H1 (cell line): ENCODE measurements around the gene DNAJC2. TPM values are rescaled to one million over a fixed set of nuclear protein-coding genes. Genes with fewer than 3 reads are reported as not detected.
"Not testable (repeated sequence)": the region's sequence is repeated elsewhere in the genome, so short reads cannot be mapped to it uniquely, and the experiment has no call there.

Source experiments
- CTCF ChIA-PET: fragments of 300-600 bp; sonication (Branson Sonifier 250); formaldehyde crosslinking; loops from one replicate; lab custom pipeline; 2021; ENCODE audit not compliant: partially characterized antibody; lab: Charles Lee
- POLR2A ChIA-PET: fragments of 300-600 bp; sonication (Branson Sonifier 250); formaldehyde crosslinking; loops from one replicate; lab custom pipeline; 2021; ENCODE audit warnings: inconsistent platforms; ENCODE audit not compliant: partially characterized antibody; lab: Charles Lee
- DNase-seq, 2 experiments: peaks; one replicate each; pipeline versions ENCODE4 v3.0.0 to v3.0.0-alpha.2; 2010 to 2022; ENCODE audit warnings: low spot score in 2 of 2, low read depth in 1 of 2, mixed read lengths in 1 of 2
- FAIRE-seq: peaks from 2 replicates; lab custom pipeline; 2011; peaks lifted over from hg19 to GRCh38; lab: Jason Lieb, UNC
- H2AFZ ChIP-seq: 2 replicates; pipeline ENCODE4 v1.8.1; 2012; ENCODE audit warnings: low read length, inconsistent platforms
- H2AK5ac ChIP-seq: 2 replicates; pipeline ENCODE4 v1.6.1; 2013; ENCODE audit warnings: low read depth, low read length
- H2BK120ac ChIP-seq: replicated peaks from 2 replicates; pipeline ENCODE3; 2013; ENCODE audit warnings: low read depth, low read length, inconsistent platforms
- H2BK12ac ChIP-seq: 2 replicates; pipeline ENCODE4 v1.6.1; 2013; ENCODE audit warnings: low read depth, low read length
- H2BK15ac ChIP-seq: 2 replicates; pipeline ENCODE4 v1.6.1; 2013; ENCODE audit warnings: low read length
- H2BK20ac ChIP-seq: 2 replicates; pipeline ENCODE4 v1.6.1; 2013; ENCODE audit warnings: low read length
- H2BK5ac ChIP-seq: 2 replicates; pipeline ENCODE4 v1.6.1; 2013; ENCODE audit warnings: low read depth, low read length
- H3K14ac ChIP-seq: 2 replicates; pipeline ENCODE4 v1.6.1; 2013; ENCODE audit warnings: inconsistent platforms; ENCODE audit not compliant: insufficient read length
- H3K18ac ChIP-seq: 2 replicates; pipeline ENCODE4 v1.6.1; 2013; ENCODE audit warnings: low read length; ENCODE audit errors: extremely low read depth
- H3K23ac ChIP-seq: 2 replicates; pipeline ENCODE4 v1.6.1; 2013; ENCODE audit warnings: inconsistent platforms; ENCODE audit not compliant: insufficient read length
- H3K23me2 ChIP-seq: 2 replicates; pipeline ENCODE4 v1.6.1; 2013; ENCODE audit warnings: low read depth, low read length
- H3K27ac ChIP-seq: 2 replicates; pipeline ENCODE4 v1.6.1; 2011; ENCODE audit warnings: low read depth, low read length, inconsistent platforms
- H3K27me3 ChIP-seq, 4 experiments: replicated peaks in 1 of 4; 1 replicate in 1 of 4; 2 replicates in 3 of 4; pipeline versions ENCODE4 v1.6.1 to v1.8.1; 2011 to 2013; ENCODE audit warnings: low read length in 3 of 4, mild to moderate bottlenecking in 3 of 4, inconsistent platforms in 2 of 4, mixed read lengths in 2 of 4, moderate library complexity in 1 of 4; ENCODE audit not compliant: control insufficient read depth in 3 of 4, insufficient read depth in 3 of 4; ENCODE audit errors: extremely low read depth in 1 of 4
- H3K36me3 ChIP-seq, 4 experiments: 2 replicates each; pipeline versions ENCODE4 v1.6.1 to v1.8.1; 2011 to 2013; ENCODE audit warnings: mild to moderate bottlenecking in 4 of 4, low read length in 3 of 4, moderate library complexity in 2 of 4, control low read depth in 1 of 4, inconsistent platforms in 1 of 4; ENCODE audit not compliant: insufficient read depth in 4 of 4, control insufficient read depth in 2 of 4
- H3K4ac ChIP-seq: replicated peaks from 2 replicates; pipeline ENCODE3; 2013; ENCODE audit warnings: low read length, low read depth, mixed read lengths, inconsistent platforms; ENCODE audit not compliant: insufficient read length
- H3K4me1 ChIP-seq, 4 experiments: replicated peaks in 1 of 4; 1 replicate in 1 of 4; 2 replicates in 3 of 4; pipeline versions ENCODE4 v1.6.1 to v1.8.1; 2011 to 2013; ENCODE audit warnings: low read length in 3 of 4, inconsistent platforms in 2 of 4, mixed read lengths in 1 of 4; ENCODE audit not compliant: insufficient read depth in 4 of 4, control insufficient read depth in 3 of 4
- H3K4me2 ChIP-seq, 2 experiments: 2 replicates each; pipeline versions ENCODE4 v1.6.1 to v1.8.1; 2011 to 2013; ENCODE audit warnings: low read depth in 2 of 2, low read length in 2 of 2, control low read depth in 1 of 2, inconsistent platforms in 1 of 2, mild to moderate bottlenecking in 1 of 2; ENCODE audit not compliant: insufficient read depth in 1 of 2
- H3K4me3 ChIP-seq, 4 experiments: fragments of 200-600, 300-600 bp in 1 of 4; sonication (generic), shearing (Covaris generic), sonication (Bioruptor Twin) in 1 of 4; 2 replicates each; pipeline versions ENCODE4 v1.5.1 to v1.8.1; 2011 to 2016; ENCODE audit warnings: low read length in 4 of 4, low read depth in 3 of 4, control low read depth in 2 of 4, inconsistent platforms in 2 of 4, mild to moderate bottlenecking in 2 of 4, mixed read lengths in 1 of 4, moderate library complexity in 1 of 4; ENCODE audit not compliant: insufficient read depth in 2 of 4; ENCODE audit errors: extremely low read depth in 1 of 4
- H3K56ac ChIP-seq: replicated peaks from 2 replicates; pipeline ENCODE3; 2013; ENCODE audit warnings: low read depth, mild to moderate bottlenecking, mixed read lengths, low read length, inconsistent platforms; ENCODE audit not compliant: insufficient read length
- H3K79me1 ChIP-seq: 2 replicates; pipeline ENCODE4 v1.6.1; 2013; ENCODE audit warnings: low read depth, low read length, control low read depth
- H3K79me2 ChIP-seq, 2 experiments: 2 replicates each; pipeline versions ENCODE4 v1.6.1 to v1.8.1; 2012 to 2013; ENCODE audit warnings: low read length in 2 of 2, mild to moderate bottlenecking in 2 of 2, inconsistent platforms in 1 of 2; ENCODE audit not compliant: insufficient read depth in 2 of 2, control insufficient read depth in 1 of 2
- H3K9ac ChIP-seq, 4 experiments: replicated peaks in 1 of 4; 1 replicate in 1 of 4; 2 replicates in 3 of 4; pipeline versions ENCODE4 v1.6.1 to v1.8.1; 2011 to 2013; ENCODE audit warnings: low read depth in 3 of 4, low read length in 3 of 4, control low read depth in 2 of 4, mild to moderate bottlenecking in 2 of 4, moderate library complexity in 2 of 4, inconsistent platforms in 1 of 4; ENCODE audit errors: extremely low read depth in 1 of 4
- H3K9me3 ChIP-seq, 2 experiments: 2 replicates each; pipeline versions ENCODE4 v1.6.1 to v1.8.1; 2012 to 2013; ENCODE audit warnings: mild to moderate bottlenecking in 2 of 2, moderate library complexity in 2 of 2, control low read depth in 1 of 2, inconsistent platforms in 1 of 2, low read depth in 1 of 2, low read length in 1 of 2, mixed read lengths in 1 of 2; ENCODE audit not compliant: insufficient read depth in 2 of 2
- H4K20me1 ChIP-seq, 2 experiments: replicated peaks in 1 of 2; 2 replicates each; pipeline versions ENCODE3 to v1.8.1; 2011 to 2013; ENCODE audit warnings: inconsistent platforms in 2 of 2, low read length in 2 of 2, mild to moderate bottlenecking in 1 of 2; ENCODE audit not compliant: insufficient read depth in 2 of 2, control insufficient read depth in 1 of 2
- H4K5ac ChIP-seq: 2 replicates; pipeline ENCODE4 v1.6.1; 2013; ENCODE audit warnings: low read length, low read depth, mixed read lengths, inconsistent platforms; ENCODE audit not compliant: insufficient read length
- H4K8ac ChIP-seq: 2 replicates; pipeline ENCODE4 v1.8.0; 2013; ENCODE audit warnings: mild to moderate bottlenecking, moderate library complexity, low read length, inconsistent platforms; ENCODE audit not compliant: insufficient read depth; ENCODE audit errors: extremely low read depth
- H4K91ac ChIP-seq: replicated peaks from 2 replicates; pipeline ENCODE3; 2013; ENCODE audit warnings: low read length, mixed read lengths, inconsistent platforms; ENCODE audit not compliant: insufficient read length
- WGBS, 2 experiments: shearing (Covaris generic) in 1 of 2; methylation state at CpG; one replicate each; pipeline versions ENCODE4 v1.1.6 to v1.1.7; 2013 to 2015; ENCODE audit warnings: low lambda C conversion rate in 2 of 2, mixed read lengths in 2 of 2, inconsistent platforms in 1 of 2, low coverage in 1 of 2, missing lambda C conversion rate in 1 of 2; ENCODE audit not compliant: insufficient replicate concordance in 2 of 2, insufficient coverage in 1 of 2, insufficient read length in 1 of 2; ENCODE audit errors: extremely low coverage in 1 of 2, missing lambda C conversion rate in 1 of 2; 5-methylcytosine and 5-hydroxymethylcytosine counted together
- polyA plus RNA-seq, 7 experiments: library from polyadenylated mRNA; depleted of rRNA in 3 of 7; stranded (reverse) in 5 of 7; unstranded in 2 of 7; fragments of >200 nt in 5 of 7; fragments of 200-250 nt in 2 of 7; gene quantifications; 1 replicate in 5 of 7; 2 replicates in 1 of 7; 4 replicates in 1 of 7; pipeline versions ENCODE4 v1.2.1 to v1.2.3, GENCODE V29; 2011 to 2013; ENCODE audit warnings: missing spikeins in 2 of 7, mixed read lengths in 2 of 7
- total RNA-seq: library from RNA; stranded (reverse); fragmentation: NEBNext Ultra II Directional; extraction: Animal tissue kit (Norgen Biotek cat#: 25700); gene quantifications from 2 replicates; pipeline ENCODE4 v1.2.1, GENCODE V29; 2021

The DNAJC2 gene
- total and polyA plus RNA-seq, 2 of the 8 experiments (the other 6 are each of a cell fraction or from before 2014, with no cell fraction given): 9.8 to 42.2 TPM

GRCh38 chr7:103282802-103283427 is 61.7 kb downstream of the DNAJC2 start:
- H3K9ac ChIP-seq, H3K79me1 ChIP-seq, H4K8ac ChIP-seq, H2BK12ac ChIP-seq, H3K79me2 ChIP-seq, H4K91ac ChIP-seq, H3K56ac ChIP-seq, H2BK5ac ChIP-seq, H3K14ac ChIP-seq, H3K4ac ChIP-seq, H3K4me3 ChIP-seq, DNase-seq, H3K27ac ChIP-seq, H2AFZ ChIP-seq, H3K9me3 ChIP-seq, H3K23ac ChIP-seq, H2BK15ac ChIP-seq, H3K4me2 ChIP-seq, H4K20me1 ChIP-seq, H2BK120ac ChIP-seq, CTCF ChIA-PET, H3K18ac ChIP-seq, H2BK20ac ChIP-seq, FAIRE-seq, POLR2A ChIA-PET, H3K4me1 ChIP-seq, H4K5ac ChIP-seq, H3K36me3 ChIP-seq, H2AK5ac ChIP-seq, H3K23me2 ChIP-seq: not testable (repeated sequence)
- peaks cover 4 to 24% (median 15%) of the 10 kb centered on the region in 4 experiments for H3K27me3 ChIP-seq
- WGBS, 2 experiments: 61% methylated on average over 3 of the region's 3 CpGs; no CpG with 5 or more reads in 1 of the 2 experiments
